ENCODE results near the gene FMN1.

FMN1 gene

GRCh38 chr15:33132722-33133345 lies 61.7 kb downstream of the FMN1 start:
- DNase-seq (ENCODE audit: low spot score) = no peak
- in situ Hi-C loops (cut with MboI; ENCODE audit: low sequenced_read_pairs, unreplicated experiment) = no loop called here
- TF ChIP-seq CTCF (IDR thresholded peaks at IDR 0.05; ENCODE audit: borderline replicate concordance, control extremely low read depth, extremely low read depth, insufficient read depth, missing control alignments) = no peak

DNA sequence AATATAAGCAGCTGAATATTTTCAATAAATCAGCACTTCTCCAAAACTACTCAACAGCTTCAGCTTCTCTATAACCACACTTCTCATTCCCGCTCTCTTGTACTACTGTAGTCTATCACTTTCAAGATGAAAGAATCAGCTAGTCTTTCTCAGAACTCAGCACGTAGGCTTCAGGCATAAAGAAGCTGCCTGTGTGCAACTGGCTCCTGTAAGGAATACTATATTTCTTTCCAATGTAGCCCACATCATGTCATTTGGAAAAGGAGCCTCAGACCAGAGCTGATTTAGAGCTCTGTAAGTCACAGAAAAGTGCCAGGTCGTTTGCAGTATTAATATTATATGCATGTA lies 62.3 kb downstream of the FMN1 start:
- TF ChIP-seq CTCF (IDR thresholded peaks at IDR 0.05; ENCODE audit: borderline replicate concordance, control extremely low read depth, extremely low read depth, insufficient read depth, missing control alignments) = no peak
- no peak for DNase-seq (ENCODE audit: low spot score)
- in situ Hi-C loops (cut with MboI; ENCODE audit: low sequenced_read_pairs, unreplicated experiment) = no loop called here

- DNase-seq (ENCODE audit: low spot score) = no peak
- no peak for TF ChIP-seq CTCF (IDR thresholded peaks at IDR 0.05; ENCODE audit: borderline replicate concordance, control extremely low read depth, extremely low read depth, insufficient read depth, missing control alignments)
- in situ Hi-C loops (cut with MboI; ENCODE audit: low sequenced_read_pairs, unreplicated experiment) = no loop called here
Observed at GRCh38 chr15:33131552-33132232, 62.8 kb downstream of the FMN1 start.

- in situ Hi-C loops (cut with MboI; ENCODE audit: low sequenced_read_pairs, unreplicated experiment) = no loop called here
- no peak for DNase-seq (ENCODE audit: low spot score)
- TF ChIP-seq CTCF (IDR thresholded peaks at IDR 0.05; ENCODE audit: borderline replicate concordance, control extremely low read depth, extremely low read depth, insufficient read depth, missing control alignments) = no peak
Observed at GRCh38 chr15:33126559-33127290, 67.8 kb downstream of the FMN1 start.

DNA sequence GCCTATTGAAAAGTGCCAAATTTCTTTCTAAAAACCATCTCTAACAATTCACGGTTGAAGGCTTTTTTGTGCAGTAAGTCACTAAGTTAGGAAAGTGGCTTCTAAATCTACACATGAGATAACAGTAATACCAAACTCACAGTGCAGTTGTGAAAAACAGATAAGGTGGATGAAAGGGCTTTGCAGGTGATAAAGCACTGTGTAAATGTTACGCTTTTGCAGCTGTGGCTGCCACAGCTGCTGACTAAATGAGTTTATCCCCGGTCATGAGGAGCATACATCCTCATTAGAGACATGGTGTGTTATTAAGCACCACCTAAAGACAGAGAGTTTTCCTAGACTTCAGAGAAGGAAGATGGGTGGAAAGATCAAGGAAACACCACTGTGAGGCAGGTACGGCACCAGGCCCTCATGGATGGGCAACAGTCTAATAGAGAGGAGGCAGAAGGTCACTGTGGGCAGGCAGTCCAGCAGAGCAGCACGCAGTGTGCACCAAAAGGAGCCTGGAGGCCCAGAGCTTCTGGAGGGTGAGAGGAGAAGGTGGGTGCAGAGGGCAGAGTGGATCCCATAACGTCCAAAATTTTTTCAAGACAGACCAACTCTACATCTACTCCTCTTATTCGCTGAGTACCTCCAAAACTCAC lies 68.5 kb downstream of the FMN1 start:
- in situ Hi-C loops (cut with MboI; ENCODE audit: low sequenced_read_pairs, unreplicated experiment) = no loop called here
- no peak for DNase-seq (ENCODE audit: low spot score)
- no peak for TF ChIP-seq CTCF (IDR thresholded peaks at IDR 0.05; ENCODE audit: borderline replicate concordance, control extremely low read depth, extremely low read depth, insufficient read depth, missing control alignments)

DNA sequence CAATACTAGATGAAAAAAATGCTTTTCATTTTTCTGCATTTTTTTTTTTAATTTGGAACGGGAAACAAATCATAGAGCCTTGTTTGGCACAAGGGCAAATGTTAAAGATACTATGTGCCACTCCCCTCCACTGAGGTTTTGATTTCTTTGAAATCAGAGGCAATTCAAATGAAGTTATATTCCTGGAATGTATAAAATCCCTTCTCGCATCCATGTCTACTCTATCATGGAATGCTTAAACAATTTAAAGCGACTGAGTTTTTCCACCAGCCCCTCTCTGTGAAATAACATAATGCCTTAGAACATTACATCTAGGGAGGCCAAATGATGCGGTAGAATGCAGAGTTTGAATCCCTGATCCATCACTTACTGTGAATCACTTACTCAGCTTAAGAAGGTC lies 69.7 kb downstream of the FMN1 start:
- no peak for TF ChIP-seq CTCF (IDR thresholded peaks at IDR 0.05; ENCODE audit: borderline replicate concordance, control extremely low read depth, extremely low read depth, insufficient read depth, missing control alignments)
- DNase-seq (ENCODE audit: low spot score) = no peak
- in situ Hi-C loops (cut with MboI; ENCODE audit: low sequenced_read_pairs, unreplicated experiment) = no loop called here
